Suprapubic skin (tissue), 4 donors: Measurements from ENCODE around the gene PLA2G2D. TPM values are rescaled to one million over a fixed set of nuclear protein-coding genes. Genes with fewer than 3 reads are reported as not detected.

Source experiments
- DNase-seq, 2 donors: peaks; one replicate each; pipeline ENCODE4 v3.0.0-alpha.2; 2019; ENCODE audit warnings: low spot score in 2 of 2
- H3K27ac ChIP-seq: fragments of 200-600 bp; sonication (generic); one replicate; pipeline ENCODE4 v1.5.1; 2019
- H3K27me3 ChIP-seq: fragments of 200-600 bp; sonication (generic); one replicate; pipeline ENCODE4 v1.5.1; 2019
- H3K36me3 ChIP-seq: fragments of 200-600 bp; sonication (generic); one replicate; pipeline ENCODE4 v1.5.1; 2019
- H3K4me1 ChIP-seq: fragments of 200-600 bp; sonication (generic); one replicate; pipeline ENCODE4 v1.5.1; 2019
- H3K4me3 ChIP-seq: fragments of 200-600 bp; sonication (generic); one replicate; pipeline ENCODE4 v1.5.1; 2019; ENCODE audit warnings: mild to moderate bottlenecking
- H3K9me3 ChIP-seq: fragments of 200-600 bp; sonication (generic); one replicate; pipeline ENCODE4 v1.5.1; 2019
- EP300 ChIP-seq: sonication (generic); formaldehyde crosslinking; IDR thresholded peaks from one replicate; pipeline ENCODE4 v1.6.1; 2017; ENCODE audit warnings: antibody characterized with exemption
- POLR2A ChIP-seq, 2 donors: fragments of 450-650 bp; IDR thresholded peaks; one replicate each; pipeline ENCODE4 v1.6.1; 2017; ENCODE audit warnings: antibody characterized with exemption in 2 of 2, mild to moderate bottlenecking in 2 of 2, moderate library complexity in 2 of 2
- POLR2AphosphoS5 ChIP-seq, 3 donors: sonication (generic); formaldehyde crosslinking; IDR thresholded peaks; one replicate each; pipeline ENCODE4 v1.6.1; 2017; ENCODE audit warnings: antibody characterized with exemption in 3 of 3
- WGBS: methylation state at CpG from one replicate; pipeline ENCODE4 v1.1.5; 2018; 5-methylcytosine and 5-hydroxymethylcytosine counted together
- total RNA-seq, 4 donors: library from RNA; depleted of rRNA; stranded (reverse); fragments of >200 nt; gene quantifications; one replicate each; pipeline ENCODE4 v1.1.0, GENCODE V29; 2016
- TF ChIP-seq, protein P1 (sequence below), 2 donors: fragments of 200-600 bp in 1 of 2; fragments of 450-650 bp in 1 of 2; sonication (generic) in 1 of 2; IDR thresholded peaks; one replicate each; pipeline ENCODE4 v1.5.1; 2016 to 2019; ENCODE audit warnings: antibody characterized with exemption in 2 of 2, mild to moderate bottlenecking in 1 of 2, moderate library complexity in 1 of 2

PLA2G2D gene
- total RNA-seq, 4 donors from 2014 or later = not detected

- no peaks in the 10 kb centered on the region for H3K4me1 ChIP-seq
- no peak overlapping the region for H3K27ac ChIP-seq
- H3K27me3 ChIP-seq = peaks cover 5% of the 10 kb centered on the region
- no peak overlapping the region for H3K4me3 ChIP-seq
- TF ChIP-seq POLR2A (IDR thresholded peaks at IDR 0.05) = no peak
- TF ChIP-seq POLR2AphosphoS5 (IDR thresholded peaks at IDR 0.05) = no peak
- TF ChIP-seq, protein P1, sequence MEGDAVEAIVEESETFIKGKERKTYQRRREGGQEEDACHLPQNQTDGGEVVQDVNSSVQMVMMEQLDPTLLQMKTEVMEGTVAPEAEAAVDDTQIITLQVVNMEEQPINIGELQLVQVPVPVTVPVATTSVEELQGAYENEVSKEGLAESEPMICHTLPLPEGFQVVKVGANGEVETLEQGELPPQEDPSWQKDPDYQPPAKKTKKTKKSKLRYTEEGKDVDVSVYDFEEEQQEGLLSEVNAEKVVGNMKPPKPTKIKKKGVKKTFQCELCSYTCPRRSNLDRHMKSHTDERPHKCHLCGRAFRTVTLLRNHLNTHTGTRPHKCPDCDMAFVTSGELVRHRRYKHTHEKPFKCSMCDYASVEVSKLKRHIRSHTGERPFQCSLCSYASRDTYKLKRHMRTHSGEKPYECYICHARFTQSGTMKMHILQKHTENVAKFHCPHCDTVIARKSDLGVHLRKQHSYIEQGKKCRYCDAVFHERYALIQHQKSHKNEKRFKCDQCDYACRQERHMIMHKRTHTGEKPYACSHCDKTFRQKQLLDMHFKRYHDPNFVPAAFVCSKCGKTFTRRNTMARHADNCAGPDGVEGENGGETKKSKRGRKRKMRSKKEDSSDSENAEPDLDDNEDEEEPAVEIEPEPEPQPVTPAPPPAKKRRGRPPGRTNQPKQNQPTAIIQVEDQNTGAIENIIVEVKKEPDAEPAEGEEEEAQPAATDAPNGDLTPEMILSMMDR (IDR thresholded peaks at IDR 0.05) = no peak
- no peaks in the 10 kb centered on the region for H3K36me3 ChIP-seq
- DNase-seq = no peak
- H3K9me3 ChIP-seq = no peaks in the 10 kb centered on the region
- 87% methylated on average over 10 of the region's 10 CpGs for WGBS
These were observed 36.0 kb downstream of the PLA2G2D start for GRCh38 chr1:20083178-20083944.

GRCh38 chr1:20082772-20083171 lies 36.6 kb downstream of the PLA2G2D start:
- Histone ChIP-seq H3K4me1 (no peaks in the 10 kb centered on the region), H3K27ac (no peak overlapping the region), H3K36me3 (no peaks in the 10 kb centered on the region), H3K27me3 (peaks cover 8% of the 10 kb centered on the region), H3K9me3 (no peaks in the 10 kb centered on the region), H3K4me3 (no peak overlapping the region)
- 79% methylated on average over 2 of the region's 2 CpGs for WGBS
- DNase-seq = no peak
- TF ChIP-seq POLR2AphosphoS5 (IDR thresholded peaks at IDR 0.05) (no peak), POLR2A (IDR thresholded peaks at IDR 0.05) (no peak), EP300 (no peak)
- TF ChIP-seq, protein P1 (IDR thresholded peaks at IDR 0.05) = no peak

DNA sequence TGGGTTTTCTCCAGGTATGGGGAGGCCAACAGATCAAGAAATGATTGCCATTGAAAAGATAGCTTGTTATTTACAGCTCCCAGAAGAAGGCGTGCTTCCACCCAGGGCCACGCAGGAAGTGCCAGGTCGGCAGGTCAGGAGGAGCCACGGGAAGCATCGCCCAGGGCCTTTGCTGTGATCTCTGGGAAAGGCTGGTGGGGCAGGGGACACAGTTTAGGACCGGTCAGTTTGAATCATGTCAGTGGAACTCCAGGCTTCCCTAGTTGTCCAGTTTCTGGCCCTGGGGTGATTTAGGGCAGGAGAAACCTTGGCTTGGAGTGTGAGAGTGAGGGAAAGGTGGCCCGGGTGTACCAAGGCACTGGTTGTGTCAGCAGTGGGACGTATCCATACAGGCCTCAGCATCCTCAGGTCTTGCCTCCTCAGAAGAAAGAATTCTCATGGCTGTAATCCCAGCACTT lies 38.0 kb downstream of the PLA2G2D start:
- Histone ChIP-seq H3K27ac (no peak overlapping the region), H3K36me3 (no peaks in the 10 kb centered on the region), H3K4me1 (no peaks in the 10 kb centered on the region), H3K4me3 (no peak overlapping the region), H3K27me3 (peaks cover 8% of the 10 kb centered on the region), H3K9me3 (no peaks in the 10 kb centered on the region)
- DNase-seq = no peak
- TF ChIP-seq EP300 (no peak), POLR2A (IDR thresholded peaks at IDR 0.05) (no peak), POLR2AphosphoS5 (IDR thresholded peaks at IDR 0.05) (no peak)
- TF ChIP-seq, protein P1 (IDR thresholded peaks at IDR 0.05) = no peak
- 70% methylated on average over 8 of the region's 8 CpGs for WGBS

GRCh38 chr1:20080441-20081352 lies 38.6 kb downstream of the PLA2G2D start:
- no peak for TF ChIP-seq POLR2A (IDR thresholded peaks at IDR 0.05)
- TF ChIP-seq EP300 = no peak
- TF ChIP-seq POLR2AphosphoS5 (IDR thresholded peaks at IDR 0.05) = no peak
- TF ChIP-seq, protein P1 (IDR thresholded peaks at IDR 0.05) = no peak
- H3K36me3 ChIP-seq = no peaks in the 10 kb centered on the region
- H3K4me3 ChIP-seq = no peak overlapping the region
- H3K4me1 ChIP-seq = no peaks in the 10 kb centered on the region
- 77% methylated on average over 18 of the region's 20 CpGs for WGBS
- peaks cover 8% of the 10 kb centered on the region for H3K27me3 ChIP-seq
- no peak overlapping the region for H3K27ac ChIP-seq
- no peak for DNase-seq
- H3K9me3 ChIP-seq = no peaks in the 10 kb centered on the region
